Hepatocyte (in vitro differentiated cells): ENCODE data around the gene GRAMD1A. TPM values are rescaled to one million over a fixed set of nuclear protein-coding genes. Genes with fewer than 3 reads are reported as not detected.

ENCODE experiments used
- DNase-seq: peaks from one replicate; pipeline ENCODE4 v3.0.0-alpha.2; 2016; ENCODE audit warnings: low spot score
- H2AFZ ChIP-seq: fragments of 200-600 bp; sonication (generic); 2 replicates; pipeline ENCODE4 v1.6.0; 2016; ENCODE audit warnings: antibody characterized with exemption, mild to moderate bottlenecking
- H3K27ac ChIP-seq: fragments of 200-600 bp; sonication (generic); 2 replicates; pipeline ENCODE4 v1.5.1; 2016; ENCODE audit warnings: mild to moderate bottlenecking
- H3K27me3 ChIP-seq: fragments of 200-600 bp; sonication (generic); 2 replicates; pipeline ENCODE4 v1.6.1; 2016
- H3K36me3 ChIP-seq: fragments of 200-600 bp; sonication (generic); replicated peaks from 2 replicates; pipeline ENCODE4 v1.5.1; 2016; ENCODE audit warnings: low read depth; ENCODE audit not compliant: insufficient read depth
- H3K4me1 ChIP-seq: fragments of 200-600 bp; sonication (generic); 2 replicates; pipeline ENCODE4 v1.5.1; 2016; ENCODE audit warnings: mild to moderate bottlenecking, moderate library complexity; ENCODE audit not compliant: insufficient read depth
- H3K4me2 ChIP-seq: fragments of 200-600 bp; sonication (generic); 2 replicates; pipeline ENCODE4 v1.6.0; 2016
- H3K4me3 ChIP-seq: fragments of 200-600 bp; sonication (generic); 2 replicates; pipeline ENCODE4 v1.5.1; 2016; ENCODE audit warnings: mild to moderate bottlenecking
- H3K79me2 ChIP-seq: fragments of 200-600 bp; sonication (generic); 2 replicates; pipeline ENCODE4 v1.6.0; 2017; ENCODE audit warnings: mild to moderate bottlenecking
- H3K9me2 ChIP-seq: fragments of 200-600 bp; sonication (generic); replicated peaks from 2 replicates; pipeline ENCODE4 v1.6.0; 2017; ENCODE audit warnings: mild to moderate bottlenecking; ENCODE audit not compliant: insufficient read depth
- H3K9me3 ChIP-seq: fragments of 200-600 bp; sonication (generic); 2 replicates; pipeline ENCODE4 v1.5.1; 2016; ENCODE audit warnings: low read depth, mild to moderate bottlenecking
- H4K20me1 ChIP-seq: fragments of 200-600 bp; sonication (generic); 2 replicates; pipeline ENCODE4 v1.6.0; 2016; ENCODE audit warnings: mild to moderate bottlenecking; ENCODE audit not compliant: insufficient read depth, poor library complexity, severe bottlenecking
- CTCF ChIP-seq: fragments of 200-600 bp; sonication (generic); IDR thresholded peaks from 2 replicates; pipeline ENCODE4 v1.5.1; 2016; ENCODE audit warnings: antibody characterized with exemption, mild to moderate bottlenecking; ENCODE audit not compliant: poor library complexity
- EZH2 ChIP-seq: fragments of 200-600 bp; sonication (generic); IDR thresholded peaks from 2 replicates; pipeline ENCODE4 v1.6.1; 2016; ENCODE audit warnings: antibody characterized with exemption, mild to moderate bottlenecking, borderline replicate concordance
- EZH2phosphoT487 ChIP-seq: fragments of 200-600 bp; sonication (generic); IDR thresholded peaks from one replicate; pipeline ENCODE4 v1.6.1; 2018; ENCODE audit warnings: antibody characterized with exemption, mild to moderate bottlenecking, low read depth, moderate library complexity; ENCODE audit not compliant: unreplicated experiment, severe bottlenecking
- WGBS: methylation state at CpG from one replicate; pipeline ENCODE4 v1.1.6; 2016; ENCODE audit warnings: low lambda C conversion rate; ENCODE audit errors: missing lambda C conversion rate; 5-methylcytosine and 5-hydroxymethylcytosine counted together
- polyA plus RNA-seq: library from polyadenylated mRNA; unstranded; fragments of >200 nt; fragmentation: Nextera tagmentation; extraction: Ambion mirVana; gene quantifications from 2 replicates; pipeline ENCODE4 v1.2.1, GENCODE V29; 2016
- total RNA-seq: library from RNA; depleted of rRNA; stranded (reverse); fragments of >200 nt; gene quantifications from 2 replicates; pipeline ENCODE4 v1.2.3, GENCODE V29; 2014

GRAMD1A gene
- total and polyA plus RNA-seq, 2 experiments from 2014 or later = 34.8 to 92.4 TPM

GRCh38 chr19:35008891-35009341 is 8.8 kb downstream of the GRAMD1A start:
- Histone ChIP-seq H2AFZ (no peak overlapping the region), H3K4me1 (peaks cover 29% of the 10 kb centered on the region), H3K36me3 (no peaks in the 10 kb centered on the region), H3K27ac (no peak overlapping the region), H3K27me3 (no peaks in the 10 kb centered on the region), H4K20me1 (peaks cover 18% of the 10 kb centered on the region), H3K4me2 (no peak overlapping the region), H3K9me2 (no peaks in the 10 kb centered on the region), H3K9me3 (no peaks in the 10 kb centered on the region), H3K4me3 (no peak overlapping the region), H3K79me2 (peaks cover 47% of the 10 kb centered on the region)
- WGBS = 86% methylated on average over 11 of the region's 12 CpGs
- DNase-seq = no peak
- no peak for TF ChIP-seq CTCF
- no peak for TF ChIP-seq EZH2
- no peak for TF ChIP-seq EZH2phosphoT487

GRCh38 chr19:35009424-35010415 is 9.6 kb downstream of the GRAMD1A start:
- Histone ChIP-seq H3K36me3 (no peaks in the 10 kb centered on the region), H4K20me1 (peaks cover 11% of the 10 kb centered on the region), H3K4me1 (peaks cover 22% of the 10 kb centered on the region)

GRCh38 chr19:35011091-35011689 is 11.1 kb downstream of the GRAMD1A start:
- no peak overlapping the region for H2AFZ ChIP-seq
- H3K27me3 ChIP-seq = no peaks in the 10 kb centered on the region
- H3K4me1 ChIP-seq = peaks cover 8% of the 10 kb centered on the region
- TF ChIP-seq EZH2phosphoT487 = no peak
- TF ChIP-seq EZH2 = no peak
- no peak for TF ChIP-seq CTCF
- DNase-seq = no peak
- no peaks in the 10 kb centered on the region for H3K9me2 ChIP-seq
- no peak overlapping the region for H3K4me2 ChIP-seq
- peaks cover 4% of the 10 kb centered on the region for H4K20me1 ChIP-seq
- H3K36me3 ChIP-seq = no peaks in the 10 kb centered on the region
- peaks cover 27% of the 10 kb centered on the region for H3K79me2 ChIP-seq
- H3K4me3 ChIP-seq = no peak overlapping the region
- no peak overlapping the region for H3K27ac ChIP-seq
- no peaks in the 10 kb centered on the region for H3K9me3 ChIP-seq
- WGBS = 97% methylated on average over 13 of the region's 13 CpGs

More at GRCh38 chr19:35009424-35010415, 9.6 kb downstream of the GRAMD1A start:
- TF ChIP-seq CTCF (no peak), EZH2phosphoT487 (no peak), EZH2 (no peak)
- DNase-seq = no peak
- no peak overlapping the region for H3K4me2 ChIP-seq
- 97% methylated on average over 35 of the region's 36 CpGs for WGBS
- H3K9me3 ChIP-seq = no peaks in the 10 kb centered on the region
- H3K27ac ChIP-seq = no peak overlapping the region
- H3K4me3 ChIP-seq = no peak overlapping the region
- no peaks in the 10 kb centered on the region for H3K9me2 ChIP-seq
- peaks cover 38% of the 10 kb centered on the region for H3K79me2 ChIP-seq
- H2AFZ ChIP-seq = no peak overlapping the region
- no peaks in the 10 kb centered on the region for H3K27me3 ChIP-seq
